H9 (cell line): Measurements from ENCODE around the gene ACAD9. TPM values are rescaled to one million over a fixed set of nuclear protein-coding genes. Genes with fewer than 3 reads are reported as not detected.

Experiments used
- DNase-seq: peaks from one replicate; pipeline ENCODE4 v3.0.0-alpha.2; 2017
- H2AFZ ChIP-seq: one replicate; pipeline ENCODE4 v1.6.1; 2013; ENCODE audit warnings: mild to moderate bottlenecking, low read length, control low read depth, moderate library complexity
- H2AK5ac ChIP-seq: 2 replicates; pipeline ENCODE4 v1.6.1; 2013; ENCODE audit warnings: low read length, control low read depth, mixed read lengths; ENCODE audit not compliant: insufficient read length
- H2BK120ac ChIP-seq: one replicate; pipeline ENCODE4 v1.6.1; 2013; ENCODE audit warnings: low read depth, mild to moderate bottlenecking, low read length, control low read depth, inconsistent platforms; ENCODE audit not compliant: poor library complexity, severe bottlenecking
- H2BK12ac ChIP-seq: 2 replicates; pipeline ENCODE4 v1.6.1; 2013; ENCODE audit warnings: low read length, control low read depth, mixed read lengths, low read depth; ENCODE audit not compliant: insufficient read length
- H2BK15ac ChIP-seq: 2 replicates; pipeline ENCODE4 v1.6.1; 2013; ENCODE audit warnings: low read depth, low read length, control low read depth
- H2BK20ac ChIP-seq: one replicate; pipeline ENCODE4 v1.6.1; 2013; ENCODE audit warnings: low read depth, mild to moderate bottlenecking, low read length, control low read depth, inconsistent platforms; ENCODE audit not compliant: poor library complexity, severe bottlenecking
- H2BK5ac ChIP-seq: 2 replicates; pipeline ENCODE4 v1.6.1; 2013; ENCODE audit warnings: low read length, control low read depth, mixed read lengths; ENCODE audit not compliant: insufficient read length
- H3K14ac ChIP-seq: 2 replicates; pipeline ENCODE4 v1.6.1; 2013; ENCODE audit warnings: low read length, control low read depth; ENCODE audit not compliant: insufficient read depth
- H3K18ac ChIP-seq: 2 replicates; pipeline ENCODE4 v1.6.1; 2013; ENCODE audit warnings: low read depth, mild to moderate bottlenecking, mixed read lengths, low read length, control low read depth; ENCODE audit not compliant: insufficient read length
- H3K23ac ChIP-seq: 2 replicates; pipeline ENCODE4 v1.6.1; 2013; ENCODE audit warnings: low read length, control low read depth, mixed read lengths, low read depth; ENCODE audit not compliant: insufficient read length
- H3K23me2 ChIP-seq: 2 replicates; pipeline ENCODE4 v1.6.1; 2013; ENCODE audit warnings: low read depth, mild to moderate bottlenecking, mixed read lengths, low read length, control low read depth; ENCODE audit not compliant: insufficient read length, poor library complexity, severe bottlenecking
- H3K27ac ChIP-seq: 2 replicates; pipeline ENCODE4 v1.5.1; 2013; ENCODE audit warnings: low read length, control low read depth, mixed read lengths, low read depth; ENCODE audit not compliant: insufficient read length
- H3K27me3 ChIP-seq: 2 replicates; pipeline ENCODE4 v1.6.1; 2013; ENCODE audit warnings: low read length, control low read depth, inconsistent platforms; ENCODE audit not compliant: insufficient read depth
- H3K4ac ChIP-seq: 2 replicates; pipeline ENCODE4 v1.6.1; 2013; ENCODE audit warnings: low read depth, mild to moderate bottlenecking, control low read depth, inconsistent platforms, low read length, moderate library complexity
- H3K4me1 ChIP-seq: 2 replicates; pipeline ENCODE4 v1.6.1; 2013; ENCODE audit warnings: low read length, control low read depth, inconsistent platforms; ENCODE audit not compliant: insufficient read depth
- H3K4me2 ChIP-seq: 2 replicates; pipeline ENCODE4 v1.6.1; 2013; ENCODE audit warnings: low read length, control low read depth, mixed read lengths; ENCODE audit not compliant: insufficient read length, insufficient read depth
- H3K56ac ChIP-seq: 2 replicates; pipeline ENCODE4 v1.6.1; 2013; ENCODE audit warnings: low read depth, mild to moderate bottlenecking, mixed read lengths, low read length, control low read depth; ENCODE audit not compliant: insufficient read length
- H3K79me1 ChIP-seq: 2 replicates; pipeline ENCODE4 v1.6.1; 2013; ENCODE audit warnings: low read depth, mild to moderate bottlenecking, moderate library complexity, low read length, control low read depth, inconsistent platforms; ENCODE audit not compliant: insufficient read depth, poor library complexity, severe bottlenecking
- H3K79me2 ChIP-seq: 2 replicates; pipeline ENCODE4 v1.6.1; 2013; ENCODE audit warnings: low read length, control low read depth, inconsistent platforms; ENCODE audit not compliant: insufficient read depth
- H3K9ac ChIP-seq: 2 replicates; pipeline ENCODE4 v1.6.1; 2013; ENCODE audit warnings: low read length, control low read depth, mixed read lengths; ENCODE audit not compliant: insufficient read length; ENCODE audit errors: extremely low read depth
- H3K9me3 ChIP-seq: one replicate; pipeline ENCODE4 v1.6.1; 2013; ENCODE audit warnings: low read depth, low read length, inconsistent platforms; ENCODE audit not compliant: control insufficient read depth
- H3T11ph ChIP-seq: one replicate; pipeline ENCODE4 v1.6.1; 2013; ENCODE audit warnings: mild to moderate bottlenecking, low read length, control low read depth, inconsistent platforms
- H4K20me1 ChIP-seq: one replicate; pipeline ENCODE4 v1.6.1; 2013; ENCODE audit not compliant: control insufficient read depth, insufficient read length, insufficient read depth
- H4K5ac ChIP-seq: 2 replicates; pipeline ENCODE4 v1.6.1; 2013; ENCODE audit warnings: low read depth, mild to moderate bottlenecking, mixed read lengths, low read length, control low read depth; ENCODE audit not compliant: insufficient read length
- H4K8ac ChIP-seq: replicated peaks from 2 replicates; pipeline ENCODE4 v1.6.1; 2013; ENCODE audit warnings: low read length, control low read depth, mixed read lengths, low read depth; ENCODE audit not compliant: insufficient read length
- H4K91ac ChIP-seq: 2 replicates; pipeline ENCODE4 v1.6.1; 2013; ENCODE audit warnings: low read depth, mild to moderate bottlenecking, moderate library complexity, mixed read lengths, low read length, control low read depth; ENCODE audit not compliant: insufficient read length
- H3K27ac Mint-ChIP-seq, 3 experiments: 2 replicates in 2 of 3; 3 replicates in 1 of 3; pipeline ENCODE4 v1.8.0; 2020 to 2021; ENCODE audit warnings: mixed read lengths in 3 of 3, mild to moderate bottlenecking in 1 of 3, moderate library complexity in 1 of 3
- H3K27me3 Mint-ChIP-seq: 2 replicates; pipeline ENCODE4 v1.8.0; 2021; ENCODE audit warnings: low read depth, mild to moderate bottlenecking, moderate library complexity, mixed read lengths
- H3K36me3 Mint-ChIP-seq, 3 experiments: 2 replicates in 2 of 3; 3 replicates in 1 of 3; pipeline ENCODE4 v1.8.0; 2020 to 2021; ENCODE audit warnings: low read depth in 3 of 3, mixed read lengths in 3 of 3; ENCODE audit not compliant: insufficient read depth in 1 of 3
- H3K4me1 Mint-ChIP-seq, 2 experiments: 2 replicates each; pipeline ENCODE4 v1.8.0; 2020; ENCODE audit warnings: mixed read lengths in 2 of 2
- H3K4me3 Mint-ChIP-seq, 2 experiments: 2 replicates in 1 of 2; 3 replicates in 1 of 2; pipeline ENCODE4 v1.8.0; 2020 to 2021; ENCODE audit warnings: mild to moderate bottlenecking in 2 of 2, mixed read lengths in 2 of 2, moderate library complexity in 1 of 2
- H3K9me3 Mint-ChIP-seq, 2 experiments: 2 replicates in 1 of 2; 3 replicates in 1 of 2; pipeline ENCODE4 v1.8.0; 2020; ENCODE audit warnings: mild to moderate bottlenecking in 2 of 2, mixed read lengths in 2 of 2, moderate library complexity in 1 of 2
- WGBS: extraction: QIAGEN DNeasy Blood & Tissue Kit; methylation state at CpG from one replicate; pipeline ENCODE4 v1.1.7; 2013; ENCODE audit warnings: missing lambda C conversion rate, low lambda C conversion rate, mixed read lengths; ENCODE audit not compliant: insufficient read length; ENCODE audit errors: extremely low coverage; 5-methylcytosine and 5-hydroxymethylcytosine counted together
- total RNA-seq: library from RNA; stranded (reverse); gene quantifications from 2 replicates; pipeline ENCODE4 v1.2.1, GENCODE V29; 2021
- TF ChIP-seq, protein P1 (sequence below): fragments of 200-600 bp; sonication (generic); conservative IDR thresholded peaks from 3 replicates; pipeline ENCODE4 v1.8.0; 2021; ENCODE audit warnings: antibody characterized with exemption, mild to moderate bottlenecking

The ACAD9 gene
- total RNA-seq, 1 experiment from 2014 or later: 43.1 TPM

DNA sequence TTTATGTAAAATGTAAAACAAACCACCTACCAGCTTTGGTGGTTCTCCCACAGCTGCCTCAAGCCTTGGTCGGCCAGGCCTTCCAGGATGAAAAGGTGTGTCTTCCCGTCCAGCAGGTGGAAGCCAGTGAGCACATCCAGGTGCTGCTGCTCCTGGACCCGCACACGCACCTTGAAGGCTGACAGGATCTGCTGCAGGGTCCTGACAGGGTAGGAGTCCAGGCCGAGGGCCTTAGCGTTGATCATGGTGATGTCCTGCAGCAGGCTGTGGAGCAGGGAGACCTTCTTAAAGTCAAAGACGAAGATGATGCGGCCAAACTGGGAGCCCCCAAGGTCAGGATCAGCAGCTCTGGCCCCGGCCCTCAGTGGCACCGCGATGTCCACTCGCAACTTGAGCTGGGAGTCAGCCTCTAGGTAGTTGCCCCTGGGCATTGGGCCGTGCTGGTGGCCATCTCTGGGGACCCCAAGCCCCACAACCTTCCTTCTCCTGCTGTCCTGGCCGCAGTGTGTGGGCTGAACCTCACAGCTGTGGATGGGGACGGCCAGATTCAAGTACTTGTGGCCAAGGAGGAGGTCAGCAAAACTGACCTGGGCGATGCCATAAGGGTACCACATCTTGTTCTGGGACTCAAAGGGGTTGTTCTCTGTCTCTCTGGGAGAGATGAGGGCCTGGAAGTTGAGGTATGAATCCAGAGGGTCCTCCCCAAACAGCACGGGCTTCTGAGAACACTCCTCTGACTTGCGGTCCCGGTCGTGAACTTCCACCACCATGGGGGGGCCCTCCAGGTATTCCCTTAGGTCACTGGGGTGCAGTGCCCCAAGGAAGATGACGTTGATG is 65.8 kb downstream of the ACAD9 start:
- no peak overlapping the region; the same call in 1 of the 2 replicates for H3K14ac ChIP-seq
- Mint-ChIP-seq H3K4me1 (no peaks in the 10 kb centered on the region), H3K27ac (no peak overlapping the region), H3K27me3 (no peaks in the 10 kb centered on the region; the same call in none of the 2 replicates), H3K36me3 (no peaks in the 10 kb centered on the region), H3K4me3 (no peak overlapping the region), H3K9me3 (no peaks in the 10 kb centered on the region)
- H3K18ac ChIP-seq: no peak overlapping the region
- no peaks in the 10 kb centered on the region for H3K79me1 ChIP-seq
- no peak overlapping the region for H2BK5ac ChIP-seq
- H2BK15ac ChIP-seq: no peak overlapping the region
- no peak overlapping the region for H4K8ac ChIP-seq
- H3K27me3 ChIP-seq: no peaks in the 10 kb centered on the region
- no peak overlapping the region for H3K27ac ChIP-seq
- no peak overlapping the region for H2BK120ac ChIP-seq
- H3T11ph ChIP-seq: no peak overlapping the region
- no peaks in the 10 kb centered on the region for H3K23me2 ChIP-seq
- no peak overlapping the region for H3K4ac ChIP-seq
- no peak overlapping the region for H3K9ac ChIP-seq
- H3K4me2 ChIP-seq: no peak overlapping the region
- no peak for DNase-seq
- no peak overlapping the region for H3K56ac ChIP-seq
- TF ChIP-seq, protein P1, sequence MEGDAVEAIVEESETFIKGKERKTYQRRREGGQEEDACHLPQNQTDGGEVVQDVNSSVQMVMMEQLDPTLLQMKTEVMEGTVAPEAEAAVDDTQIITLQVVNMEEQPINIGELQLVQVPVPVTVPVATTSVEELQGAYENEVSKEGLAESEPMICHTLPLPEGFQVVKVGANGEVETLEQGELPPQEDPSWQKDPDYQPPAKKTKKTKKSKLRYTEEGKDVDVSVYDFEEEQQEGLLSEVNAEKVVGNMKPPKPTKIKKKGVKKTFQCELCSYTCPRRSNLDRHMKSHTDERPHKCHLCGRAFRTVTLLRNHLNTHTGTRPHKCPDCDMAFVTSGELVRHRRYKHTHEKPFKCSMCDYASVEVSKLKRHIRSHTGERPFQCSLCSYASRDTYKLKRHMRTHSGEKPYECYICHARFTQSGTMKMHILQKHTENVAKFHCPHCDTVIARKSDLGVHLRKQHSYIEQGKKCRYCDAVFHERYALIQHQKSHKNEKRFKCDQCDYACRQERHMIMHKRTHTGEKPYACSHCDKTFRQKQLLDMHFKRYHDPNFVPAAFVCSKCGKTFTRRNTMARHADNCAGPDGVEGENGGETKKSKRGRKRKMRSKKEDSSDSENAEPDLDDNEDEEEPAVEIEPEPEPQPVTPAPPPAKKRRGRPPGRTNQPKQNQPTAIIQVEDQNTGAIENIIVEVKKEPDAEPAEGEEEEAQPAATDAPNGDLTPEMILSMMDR: no peak
- no peak overlapping the region for H2BK20ac ChIP-seq
- no peaks in the 10 kb centered on the region for H4K20me1 ChIP-seq
- WGBS: no CpG with 5 or more reads among the region's 21 CpGs
- no peak overlapping the region for H2BK12ac ChIP-seq
- no peaks in the 10 kb centered on the region for H3K79me2 ChIP-seq
- H4K91ac ChIP-seq: no peak overlapping the region
- no peaks in the 10 kb centered on the region for H3K4me1 ChIP-seq
- no peak overlapping the region for H3K23ac ChIP-seq
- H3K9me3 ChIP-seq: no peaks in the 10 kb centered on the region
- H2AFZ ChIP-seq: no peak overlapping the region
- no peak overlapping the region for H4K5ac ChIP-seq
- H2AK5ac ChIP-seq: no peak overlapping the region
